ENCODE data around the gene COMMD9.

GRCh38 chr11:36278531-36279282, 10.5 kb downstream of the COMMD9 start:
- no peak for TF ChIP-seq CTCF (conservative IDR thresholded peaks at IDR 0.05; ENCODE audit: low read depth, low read length)
- no peak for TF ChIP-seq EZH2 (IDR thresholded peaks at IDR 0.05; ENCODE audit: low read length, unreplicated experiment)
- no peak for TF ChIP-seq EZH2phosphoT487 (IDR thresholded peaks at IDR 0.05; ENCODE audit: borderline replicate concordance, low read length)
